ENCODE results near the gene RWDD2A.
A peak's percentile ranks its signal among the peaks of the same experiment; 100 is the strongest.

Gene RWDD2A

GRCh38 chr6:83199863-83200225 lies 6.7 kb downstream of the RWDD2A start:
- no peaks in the 10 kb centered on the region for H3K27me3 ChIP-seq (ENCODE audit: insufficient read depth, low read length, poor library complexity, severe bottlenecking)
- H3K4me3 ChIP-seq (ENCODE audit: low read length, poor library complexity, severe bottlenecking) = no peak overlapping the region
- H4K20me1 ChIP-seq (ENCODE audit: insufficient read depth, low read length, poor library complexity, severe bottlenecking) = no peaks in the 10 kb centered on the region
- H3K9ac ChIP-seq (ENCODE audit: low read depth, low read length, poor library complexity, severe bottlenecking) = no peak overlapping the region
- H3K4me1 ChIP-seq (ENCODE audit: insufficient read depth, low read length, poor library complexity, severe bottlenecking) = peaks cover 3% of the 10 kb centered on the region
- H3K36me3 ChIP-seq (ENCODE audit: insufficient read depth, low read length) = no peaks in the 10 kb centered on the region
- H3K79me2 ChIP-seq (ENCODE audit: insufficient read depth, low read length) = no peaks in the 10 kb centered on the region
- TF ChIP-seq EZH2phosphoT487 (IDR thresholded peaks at IDR 0.05; ENCODE audit: borderline replicate concordance) (no peak), CTCF (conservative IDR thresholded peaks at IDR 0.05; ENCODE audit: low read length) (no peak)
- no peak overlapping the region for H3K4me2 ChIP-seq (ENCODE audit: low read depth, low read length, poor library complexity, severe bottlenecking)
- H3K9me2 ChIP-seq (replicated peaks; ENCODE audit: low read depth, low read length) = no peaks in the 10 kb centered on the region
- no peaks in the 10 kb centered on the region for H3F3A ChIP-seq (ENCODE audit: low read depth)
- H2AFZ ChIP-seq (ENCODE audit: low read length) = no peak overlapping the region
- H3K9me3 ChIP-seq (ENCODE audit: insufficient read depth, low read depth, low read length) = no peaks in the 10 kb centered on the region

GRCh38 chr6:83202031-83202430 lies 8.9 kb downstream of the RWDD2A start:
- Histone ChIP-seq H3K9me2 (replicated peaks; ENCODE audit: low read depth, low read length) (no peaks in the 10 kb centered on the region), H3K27me3 (ENCODE audit: insufficient read depth, low read length, poor library complexity, severe bottlenecking) (no peaks in the 10 kb centered on the region), H3K4me1 (ENCODE audit: insufficient read depth, low read length, poor library complexity, severe bottlenecking) (no peaks in the 10 kb centered on the region), H3K36me3 (ENCODE audit: insufficient read depth, low read length) (no peaks in the 10 kb centered on the region), H3K4me3 (ENCODE audit: low read length, poor library complexity, severe bottlenecking) (no peak overlapping the region), H3K9ac (ENCODE audit: low read depth, low read length, poor library complexity, severe bottlenecking) (no peak overlapping the region), H3F3A (ENCODE audit: low read depth) (no peaks in the 10 kb centered on the region), H3K9me3 (ENCODE audit: insufficient read depth, low read depth, low read length) (no peaks in the 10 kb centered on the region), H3K79me2 (ENCODE audit: insufficient read depth, low read length) (no peaks in the 10 kb centered on the region), H3K4me2 (ENCODE audit: low read depth, low read length, poor library complexity, severe bottlenecking) (no peak overlapping the region), H4K20me1 (ENCODE audit: insufficient read depth, low read length, poor library complexity, severe bottlenecking) (no peaks in the 10 kb centered on the region), H2AFZ (ENCODE audit: low read length) (no peak overlapping the region)
- TF ChIP-seq EZH2phosphoT487 (IDR thresholded peaks at IDR 0.05; ENCODE audit: borderline replicate concordance) (no peak), CTCF (conservative IDR thresholded peaks at IDR 0.05; ENCODE audit: low read length) (no peak)

GRCh38 chr6:83215131-83216047 lies 22.2 kb downstream of the RWDD2A start:
- Histone ChIP-seq H3F3A (ENCODE audit: low read depth) (no peaks in the 10 kb centered on the region), H3K9ac (ENCODE audit: low read depth, low read length, poor library complexity, severe bottlenecking) (no peak overlapping the region), H3K79me2 (ENCODE audit: insufficient read depth, low read length) (no peaks in the 10 kb centered on the region), H3K4me2 (ENCODE audit: low read depth, low read length, poor library complexity, severe bottlenecking) (no peak overlapping the region), H4K20me1 (ENCODE audit: insufficient read depth, low read length, poor library complexity, severe bottlenecking) (no peaks in the 10 kb centered on the region), H3K4me1 (ENCODE audit: insufficient read depth, low read length, poor library complexity, severe bottlenecking) (no peaks in the 10 kb centered on the region), H3K9me2 (replicated peaks; ENCODE audit: low read depth, low read length) (no peaks in the 10 kb centered on the region), H3K9me3 (ENCODE audit: insufficient read depth, low read depth, low read length) (no peaks in the 10 kb centered on the region), H3K27me3 (ENCODE audit: insufficient read depth, low read length, poor library complexity, severe bottlenecking) (no peaks in the 10 kb centered on the region), H2AFZ (ENCODE audit: low read length) (peak overlapping the region; percentile 90), H3K36me3 (ENCODE audit: insufficient read depth, low read length) (no peaks in the 10 kb centered on the region), H3K4me3 (ENCODE audit: low read length, poor library complexity, severe bottlenecking) (no peak overlapping the region)
- TF ChIP-seq CTCF (conservative IDR thresholded peaks at IDR 0.05; ENCODE audit: low read length) = peak; percentile 93
- no peak for TF ChIP-seq EZH2phosphoT487 (IDR thresholded peaks at IDR 0.05; ENCODE audit: borderline replicate concordance)
